A549 (cell line): Measurements from ENCODE around the gene MIB1. TPM values are rescaled to one million over a fixed set of nuclear protein-coding genes. Genes with fewer than 3 reads are reported as not detected.

Source experiments
- ATAC-seq, 2 experiments: fragments of 200-7000 bp in 1 of 2; fragments of >200 bp in 1 of 2; cut with Nextera tagmentation in 1 of 2; cut with Tn5 transposase in 1 of 2; 3 replicates each; pipeline versions ENCODE4 v1.8.0 to v1.9.1; 2018 to 2020; ENCODE audit warnings: mild to moderate bottlenecking in 1 of 2, moderate library complexity in 1 of 2
- CTCF ChIA-PET: fragments of 300-600 bp; sonication (Branson Sonifier 250); formaldehyde crosslinking; extraction: SDS; loops from one replicate; lab custom pipeline; 2021; ENCODE audit warnings: antibody characterized with exemption, inconsistent platforms; lab: Yijun Ruan, JAX
- POLR2A ChIA-PET: fragments of 350-600 bp; formaldehyde crosslinking; extraction: SDS; loops from one replicate; lab custom pipeline; 2021; ENCODE audit warnings: antibody characterized with exemption, inconsistent platforms; lab: Yijun Ruan, JAX
- DNase-seq, 2 experiments: peaks; one replicate each; pipeline versions ENCODE4 v3.0.0 to v3.0.0-alpha.2; 2011 to 2016; ENCODE audit warnings: low read depth in 1 of 2, low spot score in 1 of 2
- FAIRE-seq: peaks from 2 replicates; lab custom pipeline; 2011; peaks lifted over from hg19 to GRCh38; lab: Jason Lieb, UNC
- H3K27ac ChIP-seq, 2 experiments: fragments of >200 bp; sonication (Bioruptor Twin); formaldehyde crosslinking; 3 replicates each; pipeline ENCODE4 v1.5.1; 2016 to 2017
- H3K4me1 ChIP-seq: fragments of >200 bp; sonication (Bioruptor Twin); formaldehyde crosslinking; 3 replicates; pipeline ENCODE4 v1.6.1; 2016
- H3K4me2 ChIP-seq: fragments of >200 bp; sonication (Bioruptor Twin); formaldehyde crosslinking; 3 replicates; pipeline ENCODE4 v1.6.1; 2016
- H3K4me3 ChIP-seq: fragments of >200 bp; sonication (Bioruptor Twin); formaldehyde crosslinking; 3 replicates; pipeline ENCODE4 v1.5.1; 2016
- H3K9me3 ChIP-seq: fragments of >200 bp; sonication (Bioruptor Twin); formaldehyde crosslinking; 3 replicates; pipeline ENCODE4 v1.6.1; 2016
- BHLHE40 ChIP-seq: IDR thresholded peaks from 2 replicates; pipeline ENCODE4 v1.6.1; 2012; ENCODE audit warnings: low read depth, low read length, inconsistent platforms
- CEBPB ChIP-seq, 2 experiments: fragments of >200 bp in 1 of 2; sonication (Bioruptor Twin) in 1 of 2; formaldehyde crosslinking in 1 of 2; IDR thresholded peaks; 2 replicates each; pipeline ENCODE4 v1.6.1; 2012 to 2016
- EHF ChIP-seq: fragments of 250-450 bp; sonication (Bioruptor Pico); IDR thresholded peaks from 2 replicates; pipeline ENCODE4 v1.5.0; 2020; ENCODE audit warnings: mild to moderate bottlenecking
- EP300 ChIP-seq, 2 experiments: fragments of >200 bp; sonication (Bioruptor Twin); formaldehyde crosslinking; IDR thresholded peaks; 2 replicates in 1 of 2; 3 replicates in 1 of 2; pipeline ENCODE4 v1.6.1; 2016 to 2017
- ESRRA ChIP-seq: fragments of 150-350 bp; IDR thresholded peaks from 2 replicates; pipeline ENCODE4 v1.6.1; 2014; ENCODE audit warnings: mild to moderate bottlenecking, low read length, borderline replicate concordance
- HDAC2 ChIP-seq: fragments of 200-600 bp; sonication (generic); IDR thresholded peaks from 2 replicates; pipeline ENCODE4 v1.6.1; 2016
- HES2 ChIP-seq: fragments of >200 bp; sonication (Bioruptor Twin); formaldehyde crosslinking; IDR thresholded peaks from 2 replicates; pipeline ENCODE4 v1.6.1; 2016
- HEYL ChIP-seq: fragments of 250-450 bp; sonication (Bioruptor Pico); IDR thresholded peaks from 2 replicates; pipeline ENCODE4 v1.8.0; 2021; ENCODE audit warnings: mild to moderate bottlenecking, moderate library complexity
- HOXB5 ChIP-seq: fragments of 250-450 bp; sonication (Bioruptor Pico); IDR thresholded peaks from 2 replicates; pipeline ENCODE4 v1.5.0; 2020; ENCODE audit warnings: mild to moderate bottlenecking, moderate library complexity
- KDM5A ChIP-seq: fragments of 200-600 bp; sonication (generic); IDR thresholded peaks from 2 replicates; pipeline ENCODE4 v1.6.1; 2016; ENCODE audit warnings: antibody characterized with exemption, mild to moderate bottlenecking
- NFE2L2 ChIP-seq: fragments of 150-350 bp; conservative IDR thresholded peaks from 2 replicates; pipeline ENCODE4 v1.6.1; 2014; ENCODE audit warnings: low read length
- NPAS2 ChIP-seq: fragments of 250-450 bp; sonication (Bioruptor Pico); IDR thresholded peaks from 2 replicates; pipeline ENCODE4 v1.8.0; 2022; ENCODE audit warnings: mild to moderate bottlenecking, moderate library complexity, borderline replicate concordance
- NR3C1 ChIP-seq: fragments of >200 bp; sonication (Bioruptor Twin); formaldehyde crosslinking; IDR thresholded peaks from 3 replicates; pipeline ENCODE4 v1.6.1; 2017
- PBX3 ChIP-seq: IDR thresholded peaks from 2 replicates; pipeline ENCODE4 v1.6.1; 2012
- PHF8 ChIP-seq: fragments of 200-600 bp; sonication (generic); IDR thresholded peaks from 2 replicates; pipeline ENCODE4 v1.6.1; 2016; ENCODE audit warnings: low read depth, mild to moderate bottlenecking, antibody characterized with exemption, moderate library complexity, borderline replicate concordance
- POLR2A ChIP-seq: IDR thresholded peaks from 2 replicates; pipeline ENCODE4 v1.6.1; 2012; ENCODE audit warnings: mild to moderate bottlenecking, low read length
- RFX5 ChIP-seq: fragments of 450-650 bp; IDR thresholded peaks from 2 replicates; pipeline ENCODE4 v1.7.1; 2014; ENCODE audit warnings: antibody characterized with exemption, mild to moderate bottlenecking, moderate library complexity
- SMC3 ChIP-seq: fragments of >200 bp; sonication (Bioruptor Twin); formaldehyde crosslinking; IDR thresholded peaks from 3 replicates; pipeline ENCODE4 v1.6.1; 2018; ENCODE audit warnings: inconsistent platforms
- SREBF2 ChIP-seq: fragments of 450-650 bp; IDR thresholded peaks from 2 replicates; pipeline ENCODE4 v1.6.1; 2014; ENCODE audit warnings: mild to moderate bottlenecking, moderate library complexity
- TFCP2L1 ChIP-seq: fragments of 250-450 bp; sonication (Bioruptor Pico); IDR thresholded peaks from 2 replicates; pipeline ENCODE4 v1.5.0; 2021; ENCODE audit warnings: mild to moderate bottlenecking
- TP53 ChIP-seq: fragments of 250-450 bp; sonication (Bioruptor Pico); IDR thresholded peaks from 2 replicates; pipeline ENCODE4 v1.5.0; 2021; ENCODE audit warnings: mild to moderate bottlenecking, moderate library complexity
- ZC3H11A ChIP-seq: fragments of 450-650 bp; IDR thresholded peaks from 2 replicates; pipeline ENCODE4 v1.6.1; 2014; ENCODE audit warnings: antibody characterized with exemption, mild to moderate bottlenecking
- ZFP36 ChIP-seq: fragments of 450-650 bp; IDR thresholded peaks from 2 replicates; pipeline ENCODE4 v1.6.1; 2014; ENCODE audit warnings: borderline replicate concordance; ENCODE audit not compliant: partially characterized antibody
- ZNF302 ChIP-seq: fragments of 250-450 bp; sonication (Bioruptor Pico); IDR thresholded peaks from 2 replicates; pipeline ENCODE4 v1.9.0; 2021; ENCODE audit warnings: inconsistent platforms, mild to moderate bottlenecking, moderate library complexity
- ZSCAN20 ChIP-seq: fragments of 250-450 bp; sonication (Bioruptor Pico); IDR thresholded peaks from 2 replicates; pipeline ENCODE4 v1.8.0; 2022; ENCODE audit warnings: mild to moderate bottlenecking, moderate library complexity
- polyA plus RNA-seq, 4 experiments: library from polyadenylated mRNA; depleted of rRNA in 3 of 4; stranded (reverse); fragments of >200 nt; fragmentation: RNase III in 1 of 4; extraction: RNeasy Plus Mini Kit Qiagen cat#74134 plus additional on column Dnase treatment in 1 of 4; gene quantifications; 2 replicates in 3 of 4; 3 replicates in 1 of 4; pipeline ENCODE4 v1.2.3, GENCODE V29; 2011 to 2017
- TF ChIP-seq, protein P1 (sequence below): fragments of 200-600 bp; sonication (generic); IDR thresholded peaks from 2 replicates; pipeline ENCODE4 v1.6.1; 2016; ENCODE audit warnings: antibody characterized with exemption, mild to moderate bottlenecking, moderate library complexity
- TF ChIP-seq, protein P2 (sequence below): fragments of 250-450 bp; sonication (Bioruptor Pico); IDR thresholded peaks from 2 replicates; pipeline ENCODE4 v1.5.0; 2020; ENCODE audit warnings: low read depth, mild to moderate bottlenecking, moderate library complexity
- TF ChIP-seq, protein P3 (sequence below): IDR thresholded peaks from 2 replicates; pipeline ENCODE4 v1.6.1; 2012; ENCODE audit warnings: low read depth, borderline replicate concordance

The MIB1 gene
- polyA plus RNA-seq, 2 of the 4 experiments (the other 2 are of a cell fraction) = 9.6 to 22.2 TPM

DNA sequence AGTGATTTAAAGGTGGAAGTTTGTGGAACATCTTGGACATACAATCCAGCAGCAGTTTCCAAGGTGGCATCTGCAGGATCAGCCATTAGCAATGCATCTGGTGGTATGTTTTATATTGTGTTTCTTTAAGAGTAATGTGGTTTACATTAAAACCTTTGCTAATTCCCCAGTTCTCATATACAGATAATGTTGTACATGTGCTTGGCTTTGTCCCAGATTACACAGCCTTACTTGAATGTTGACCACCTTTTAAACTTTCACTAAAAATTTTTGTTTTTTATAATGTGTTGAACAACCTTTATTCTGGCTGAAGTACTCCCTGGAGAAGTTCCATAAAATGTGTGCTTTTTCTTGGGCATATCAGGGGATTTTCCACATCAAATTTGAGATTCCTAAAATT lies 57.5 kb downstream of the MIB1 start:
- Histone ChIP-seq H3K4me3 (no peak overlapping the region), H3K4me2 (no peak overlapping the region), H3K27ac (no peak overlapping the region), H3K9me3 (no peaks in the 10 kb centered on the region)
- ATAC-seq (no peak), DNase-seq (no peak), FAIRE-seq (no peak)
- ChIA-PET POLR2A (no interaction called here), CTCF (no interaction called here)
- TF ChIP-seq CEBPB (IDR thresholded peaks at IDR 0.05) = no peak
- TF ChIP-seq SREBF2 = no peak
- no peak for TF ChIP-seq HDAC2
- TF ChIP-seq RFX5 = no peak
- no peak for TF ChIP-seq TFCP2L1 (CRISPR knock-in tag)
- TF ChIP-seq SMC3 = no peak
- TF ChIP-seq HES2 = no peak
- TF ChIP-seq NFE2L2 = no peak
- no peak for TF ChIP-seq ZSCAN20
- TF ChIP-seq, protein P1, sequence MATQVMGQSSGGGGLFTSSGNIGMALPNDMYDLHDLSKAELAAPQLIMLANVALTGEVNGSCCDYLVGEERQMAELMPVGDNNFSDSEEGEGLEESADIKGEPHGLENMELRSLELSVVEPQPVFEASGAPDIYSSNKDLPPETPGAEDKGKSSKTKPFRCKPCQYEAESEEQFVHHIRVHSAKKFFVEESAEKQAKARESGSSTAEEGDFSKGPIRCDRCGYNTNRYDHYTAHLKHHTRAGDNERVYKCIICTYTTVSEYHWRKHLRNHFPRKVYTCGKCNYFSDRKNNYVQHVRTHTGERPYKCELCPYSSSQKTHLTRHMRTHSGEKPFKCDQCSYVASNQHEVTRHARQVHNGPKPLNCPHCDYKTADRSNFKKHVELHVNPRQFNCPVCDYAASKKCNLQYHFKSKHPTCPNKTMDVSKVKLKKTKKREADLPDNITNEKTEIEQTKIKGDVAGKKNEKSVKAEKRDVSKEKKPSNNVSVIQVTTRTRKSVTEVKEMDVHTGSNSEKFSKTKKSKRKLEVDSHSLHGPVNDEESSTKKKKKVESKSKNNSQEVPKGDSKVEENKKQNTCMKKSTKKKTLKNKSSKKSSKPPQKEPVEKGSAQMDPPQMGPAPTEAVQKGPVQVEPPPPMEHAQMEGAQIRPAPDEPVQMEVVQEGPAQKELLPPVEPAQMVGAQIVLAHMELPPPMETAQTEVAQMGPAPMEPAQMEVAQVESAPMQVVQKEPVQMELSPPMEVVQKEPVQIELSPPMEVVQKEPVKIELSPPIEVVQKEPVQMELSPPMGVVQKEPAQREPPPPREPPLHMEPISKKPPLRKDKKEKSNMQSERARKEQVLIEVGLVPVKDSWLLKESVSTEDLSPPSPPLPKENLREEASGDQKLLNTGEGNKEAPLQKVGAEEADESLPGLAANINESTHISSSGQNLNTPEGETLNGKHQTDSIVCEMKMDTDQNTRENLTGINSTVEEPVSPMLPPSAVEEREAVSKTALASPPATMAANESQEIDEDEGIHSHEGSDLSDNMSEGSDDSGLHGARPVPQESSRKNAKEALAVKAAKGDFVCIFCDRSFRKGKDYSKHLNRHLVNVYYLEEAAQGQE = no peak
- no peak for TF ChIP-seq ZNF302 (CRISPR knock-in tag)
- no peak for TF ChIP-seq NPAS2 (CRISPR knock-in tag)
- TF ChIP-seq, protein P2, sequence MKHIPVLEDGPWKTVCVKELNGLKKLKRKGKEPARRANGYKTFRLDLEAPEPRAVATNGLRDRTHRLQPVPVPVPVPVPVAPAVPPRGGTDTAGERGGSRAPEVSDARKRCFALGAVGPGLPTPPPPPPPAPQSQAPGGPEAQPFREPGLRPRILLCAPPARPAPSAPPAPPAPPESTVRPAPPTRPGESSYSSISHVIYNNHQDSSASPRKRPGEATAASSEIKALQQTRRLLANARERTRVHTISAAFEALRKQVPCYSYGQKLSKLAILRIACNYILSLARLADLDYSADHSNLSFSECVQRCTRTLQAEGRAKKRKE (CRISPR knock-in tag) = no peak
- no peak for TF ChIP-seq ZFP36
- TF ChIP-seq, all 56 proteins: peak for 0
- H3K4me1 ChIP-seq = peaks cover 4% of the 10 kb centered on the region; the same call in 1 of the 3 replicates

GRCh38 chr18:21799721-21800120 lies 59.1 kb downstream of the MIB1 start:
- Histone ChIP-seq H3K4me3 (no peak overlapping the region), H3K9me3 (no peaks in the 10 kb centered on the region), H3K27ac (no peak overlapping the region), H3K4me2 (no peak overlapping the region), H3K4me1 (peaks cover 11% of the 10 kb centered on the region; the same call in 2 of the 3 replicates)
- FAIRE-seq (no peak), DNase-seq (no peak), ATAC-seq (no peak)
- ChIA-PET POLR2A (no interaction called here), CTCF (no interaction called here)
- TF ChIP-seq KDM5A (no peak), BHLHE40 (no peak), ESRRA (no peak), NR3C1 (no peak), EP300 (IDR thresholded peaks at IDR 0.05) (no peak), PBX3 (no peak), HOXB5 (no peak), TFCP2L1 (CRISPR knock-in tag) (no peak), POLR2A (no peak), EHF (CRISPR knock-in tag) (no peak), ZNF302 (CRISPR knock-in tag) (no peak), TP53 (CRISPR knock-in tag) (no peak), HDAC2 (no peak), PHF8 (no peak), HEYL (CRISPR knock-in tag) (no peak), ZC3H11A (no peak), CEBPB (IDR thresholded peaks at IDR 0.05) (no peak)
- TF ChIP-seq, protein P1 = no peak
- TF ChIP-seq, protein P3, sequence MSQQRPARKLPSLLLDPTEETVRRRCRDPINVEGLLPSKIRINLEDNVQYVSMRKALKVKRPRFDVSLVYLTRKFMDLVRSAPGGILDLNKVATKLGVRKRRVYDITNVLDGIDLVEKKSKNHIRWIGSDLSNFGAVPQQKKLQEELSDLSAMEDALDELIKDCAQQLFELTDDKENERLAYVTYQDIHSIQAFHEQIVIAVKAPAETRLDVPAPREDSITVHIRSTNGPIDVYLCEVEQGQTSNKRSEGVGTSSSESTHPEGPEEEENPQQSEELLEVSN = no peak
